C4-2B (cell line): Measurements from ENCODE around the gene DRC1.

ENCODE experiments used
- ZFX ChIP-seq: fragments of 450-650 bp; IDR thresholded peaks from 2 replicates; pipeline ENCODE4 v1.6.1; 2017
- TF ChIP-seq, protein P1 (sequence below): fragments of 450-650 bp; conservative IDR thresholded peaks from 2 replicates; pipeline ENCODE4 v1.5.1; 2017; ENCODE audit warnings: mild to moderate bottlenecking

DNA sequence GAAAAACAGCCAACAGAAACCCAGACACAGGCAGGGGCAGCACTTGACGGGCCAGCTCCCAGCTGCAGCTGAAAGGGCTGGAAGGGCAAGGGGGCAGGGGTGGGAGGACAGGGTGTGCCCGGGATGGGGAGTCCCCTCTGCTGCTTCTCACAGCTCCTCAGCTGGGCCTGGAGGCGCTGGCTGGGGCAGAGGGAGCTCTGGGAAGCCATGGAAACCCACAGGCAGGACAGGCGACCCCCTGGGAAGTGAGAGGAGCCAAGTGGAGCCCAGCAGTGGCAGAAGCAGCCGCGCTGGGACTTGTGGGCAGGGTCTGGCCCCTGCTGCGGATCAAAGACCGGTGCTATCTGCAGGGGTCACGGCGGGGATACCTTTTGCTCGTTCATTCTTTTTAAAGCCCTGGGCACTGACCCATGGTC is 55.5 kb downstream of the DRC1 start:
- TF ChIP-seq, protein P1, sequence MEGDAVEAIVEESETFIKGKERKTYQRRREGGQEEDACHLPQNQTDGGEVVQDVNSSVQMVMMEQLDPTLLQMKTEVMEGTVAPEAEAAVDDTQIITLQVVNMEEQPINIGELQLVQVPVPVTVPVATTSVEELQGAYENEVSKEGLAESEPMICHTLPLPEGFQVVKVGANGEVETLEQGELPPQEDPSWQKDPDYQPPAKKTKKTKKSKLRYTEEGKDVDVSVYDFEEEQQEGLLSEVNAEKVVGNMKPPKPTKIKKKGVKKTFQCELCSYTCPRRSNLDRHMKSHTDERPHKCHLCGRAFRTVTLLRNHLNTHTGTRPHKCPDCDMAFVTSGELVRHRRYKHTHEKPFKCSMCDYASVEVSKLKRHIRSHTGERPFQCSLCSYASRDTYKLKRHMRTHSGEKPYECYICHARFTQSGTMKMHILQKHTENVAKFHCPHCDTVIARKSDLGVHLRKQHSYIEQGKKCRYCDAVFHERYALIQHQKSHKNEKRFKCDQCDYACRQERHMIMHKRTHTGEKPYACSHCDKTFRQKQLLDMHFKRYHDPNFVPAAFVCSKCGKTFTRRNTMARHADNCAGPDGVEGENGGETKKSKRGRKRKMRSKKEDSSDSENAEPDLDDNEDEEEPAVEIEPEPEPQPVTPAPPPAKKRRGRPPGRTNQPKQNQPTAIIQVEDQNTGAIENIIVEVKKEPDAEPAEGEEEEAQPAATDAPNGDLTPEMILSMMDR = no peak
- no peak for TF ChIP-seq ZFX
